Dermis blood vessel endothelial cell (primary cell): ENCODE results near the gene PPP3R2. TPM values are rescaled to one million over a fixed set of nuclear protein-coding genes. Genes with fewer than 3 reads are reported as not detected.
A peak's percentile ranks its signal among the peaks of the same experiment; 100 is the strongest.
"Not testable (repeated sequence)": the region's sequence is repeated elsewhere in the genome, so short reads cannot be mapped to it uniquely, and the experiment has no call there.

Experiments used
- DNase-seq: peaks from one replicate; pipeline ENCODE4 v3.0.0; 2010
- total RNA-seq: library from RNA; depleted of rRNA; stranded (reverse); fragments of >200 nt; gene quantifications from 2 replicates; pipeline ENCODE4 v1.2.3, GENCODE V29; 2014

PPP3R2 gene
- total RNA-seq, 1 donor from 2014 or later, result not detected

DNA sequence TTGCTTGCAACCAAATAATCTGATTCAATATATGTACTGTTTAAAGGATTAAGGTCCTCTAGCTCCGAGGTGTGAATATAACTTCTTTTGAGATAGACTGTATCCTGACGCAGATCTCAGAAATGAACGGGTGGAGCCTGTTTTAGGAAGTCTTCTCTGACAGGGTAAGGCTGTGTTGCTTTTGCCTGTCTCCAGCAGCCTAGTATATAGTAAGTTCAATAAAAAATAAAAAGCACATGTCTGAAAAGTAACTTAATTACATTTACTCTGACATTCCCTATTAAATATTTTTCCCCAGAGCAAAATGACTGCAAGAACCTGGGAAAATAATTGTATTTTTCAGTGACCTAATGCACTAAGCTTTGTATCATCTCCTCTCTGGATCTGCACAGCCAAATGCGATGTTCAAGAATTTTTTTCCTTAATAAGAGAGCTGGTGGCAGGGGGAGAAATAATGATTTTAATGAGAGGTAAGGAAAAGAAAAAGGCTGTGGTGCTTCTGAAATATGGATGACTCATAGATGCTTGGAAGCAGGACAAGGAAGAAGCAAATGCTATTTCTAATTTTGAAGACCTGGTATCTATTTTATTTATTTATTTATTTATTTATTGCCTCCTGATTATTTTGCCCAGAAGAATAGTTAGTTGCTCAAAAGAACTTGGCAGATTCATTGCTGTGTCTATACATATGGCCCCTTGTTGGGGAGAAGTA lies 7.3 kb downstream of the PPP3R2 start:
- no peak for DNase-seq

DNA sequence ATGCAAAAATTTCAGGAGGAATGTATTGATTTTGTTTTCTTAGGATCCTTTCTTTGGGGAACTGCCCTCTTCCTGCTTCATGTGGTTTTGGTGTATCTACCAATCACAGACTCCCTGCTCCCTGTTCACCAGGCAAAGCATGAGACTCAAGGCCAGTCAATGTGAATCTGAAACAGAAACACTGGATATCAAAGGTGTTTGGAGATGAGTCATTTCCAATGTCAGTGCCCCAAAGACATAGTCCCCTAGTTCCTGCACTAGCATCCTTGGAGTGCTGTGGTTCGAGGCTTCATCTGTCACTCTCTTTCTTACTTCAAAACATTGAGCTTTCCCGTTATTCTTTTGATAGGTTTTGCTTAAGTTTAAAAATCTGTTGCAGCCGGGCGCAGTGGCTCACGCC lies 8.1 kb downstream of the PPP3R2 start:
- DNase-seq, result no peak

GRCh38 chr9:101585740-101586139 lies 9.0 kb downstream of the PPP3R2 start:
- DNase-seq, result no peak

DNA sequence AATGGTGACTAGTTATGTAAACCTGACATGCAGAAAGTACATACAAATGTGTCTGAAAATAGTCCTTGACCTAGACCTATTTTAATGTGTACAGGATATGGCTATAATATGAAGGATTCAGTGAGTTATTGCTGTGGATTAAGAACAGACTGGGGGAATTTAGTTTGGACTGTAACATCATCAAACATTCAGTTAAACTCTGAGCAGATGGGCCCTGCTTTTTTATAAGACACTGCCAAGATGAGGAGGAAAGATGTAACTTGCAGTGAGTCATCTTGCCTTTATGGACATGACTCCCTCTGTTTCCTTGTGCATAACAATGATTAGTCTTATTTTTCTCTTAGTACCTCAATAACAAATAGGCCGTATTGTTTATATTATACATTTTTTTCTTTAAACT lies 12.2 kb downstream of the PPP3R2 start:
- DNase-seq, result peak; percentile 16

DNA sequence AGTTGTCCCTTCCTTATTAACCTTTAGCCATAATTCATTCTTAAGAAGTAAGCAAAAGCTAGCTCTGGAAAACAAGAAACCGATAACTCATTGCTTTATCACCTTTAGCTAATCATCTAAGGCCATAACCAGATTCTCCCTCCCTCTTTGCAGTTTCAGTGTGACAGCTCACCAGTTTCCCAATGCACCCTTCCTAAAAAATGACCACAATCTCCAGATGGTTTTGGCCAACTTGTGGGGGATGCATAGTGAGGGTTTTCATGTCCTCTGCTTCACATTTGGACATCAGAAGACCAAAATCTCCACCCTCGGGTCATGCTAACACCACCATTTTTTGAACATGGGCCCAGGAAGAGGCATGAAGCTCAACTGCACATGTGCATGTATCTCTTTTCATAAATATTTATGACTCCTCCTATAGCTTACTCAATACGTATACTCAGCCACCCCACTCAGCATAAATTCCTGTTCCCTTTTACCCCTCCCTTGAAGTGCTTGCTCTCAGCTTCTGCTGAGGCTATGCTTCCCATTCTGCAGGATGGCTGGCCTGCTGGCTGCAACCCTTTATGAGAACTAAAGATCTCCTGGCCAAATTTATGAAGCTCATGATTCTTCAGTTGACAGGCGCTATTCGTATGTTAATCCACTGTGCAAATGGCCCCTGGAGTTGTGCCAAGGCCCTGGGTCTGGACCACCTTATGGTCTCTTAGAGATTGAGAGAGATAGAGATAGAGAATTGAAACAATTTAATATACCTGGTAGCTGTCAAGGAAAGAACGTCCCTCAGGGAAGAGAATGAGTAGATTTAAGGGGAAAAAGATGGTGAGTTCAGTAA lies 14.8 kb downstream of the PPP3R2 start:
- DNase-seq, result no peak

DNA sequence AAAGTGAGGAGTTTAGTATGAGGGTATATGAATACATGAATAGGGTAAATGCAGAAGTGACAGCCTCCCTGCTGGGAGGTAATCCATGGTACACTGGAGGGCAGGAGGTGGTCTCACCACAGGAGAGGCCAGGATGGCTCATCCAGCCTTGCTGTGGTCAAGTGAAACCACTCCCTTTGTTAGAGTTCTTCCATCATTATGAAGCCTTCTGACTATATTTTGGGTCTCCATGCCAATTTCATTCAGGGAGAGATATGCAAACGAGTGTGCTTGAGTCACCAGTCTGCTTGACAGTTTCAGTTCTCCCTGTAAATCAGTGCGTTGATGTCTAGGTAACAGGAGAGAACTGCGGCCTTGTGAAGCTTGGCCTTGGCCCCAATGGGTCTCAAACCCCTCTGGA lies 16.4 kb downstream of the PPP3R2 start:
- no peak for DNase-seq

DNA sequence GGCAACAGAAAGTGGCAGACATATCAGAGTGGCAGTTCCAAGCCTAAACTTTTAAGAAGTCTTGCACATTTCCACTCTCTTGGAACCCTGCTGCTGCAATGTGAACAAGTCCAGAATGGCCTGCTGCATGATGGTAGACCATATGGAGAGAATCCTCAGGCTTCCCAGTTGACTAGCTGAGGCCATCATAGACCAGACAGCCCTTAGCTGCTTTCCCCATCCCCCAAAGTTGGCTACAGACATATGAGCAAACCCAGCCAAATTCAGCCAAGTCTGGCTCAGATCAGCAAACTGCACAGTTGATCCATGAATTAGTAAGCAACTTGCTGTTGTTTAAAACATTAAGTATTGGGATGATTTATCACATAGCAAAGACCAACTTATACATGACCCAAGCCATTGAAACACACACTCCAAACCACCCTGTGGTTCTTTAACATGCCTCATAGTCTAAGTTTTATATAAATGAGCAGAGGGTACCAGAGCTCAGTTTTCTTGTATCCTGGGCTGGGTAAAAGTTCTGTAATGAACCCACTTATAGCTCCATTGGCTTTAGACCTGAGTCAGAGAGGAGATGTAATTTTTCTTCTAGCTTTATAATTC lies 19.9 kb downstream of the PPP3R2 start:
- no peak for DNase-seq

- no peak for DNase-seq
These were observed 22.5 kb downstream of the PPP3R2 start for GRCh38 chr9:101572316-101572715.

GRCh38 chr9:101571114-101571513 lies 23.7 kb downstream of the PPP3R2 start:
- DNase-seq, result no peak

DNA sequence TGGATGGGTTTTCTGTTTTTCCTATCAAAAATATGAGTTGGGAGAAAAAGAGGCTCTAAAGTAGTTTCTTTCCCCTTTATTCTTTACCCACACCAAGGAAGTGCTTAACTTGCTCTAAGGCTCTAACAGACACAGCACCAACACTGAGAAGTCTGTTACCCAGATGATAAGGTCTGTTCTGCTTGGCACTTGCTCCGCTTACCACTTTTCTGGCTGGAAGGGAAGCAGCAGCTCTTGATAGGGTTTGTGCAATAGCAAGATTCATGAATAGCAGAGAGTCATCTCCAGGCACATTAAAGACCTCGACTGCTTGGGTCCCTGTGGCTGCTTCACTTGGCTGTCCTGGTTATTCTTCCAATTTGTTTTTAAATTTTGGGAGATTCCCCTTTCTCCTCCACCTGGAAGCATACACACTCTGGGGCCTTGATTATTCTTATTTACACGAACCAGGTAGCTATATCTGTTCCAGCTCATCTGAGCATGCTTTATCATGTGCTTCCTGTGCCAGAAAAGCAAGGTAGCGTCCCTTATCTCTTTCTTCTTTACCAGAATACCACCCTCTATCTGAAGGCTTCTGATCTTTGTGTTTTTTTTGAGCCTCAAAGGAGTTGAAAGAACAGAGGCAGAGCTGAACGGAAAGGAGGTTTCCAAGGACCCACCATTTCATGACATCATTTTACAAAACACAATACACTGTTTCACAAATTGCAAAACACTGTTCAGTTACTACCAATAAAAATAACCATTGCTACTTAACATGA lies 24.8 kb downstream of the PPP3R2 start:
- DNase-seq, result no peak

DNA sequence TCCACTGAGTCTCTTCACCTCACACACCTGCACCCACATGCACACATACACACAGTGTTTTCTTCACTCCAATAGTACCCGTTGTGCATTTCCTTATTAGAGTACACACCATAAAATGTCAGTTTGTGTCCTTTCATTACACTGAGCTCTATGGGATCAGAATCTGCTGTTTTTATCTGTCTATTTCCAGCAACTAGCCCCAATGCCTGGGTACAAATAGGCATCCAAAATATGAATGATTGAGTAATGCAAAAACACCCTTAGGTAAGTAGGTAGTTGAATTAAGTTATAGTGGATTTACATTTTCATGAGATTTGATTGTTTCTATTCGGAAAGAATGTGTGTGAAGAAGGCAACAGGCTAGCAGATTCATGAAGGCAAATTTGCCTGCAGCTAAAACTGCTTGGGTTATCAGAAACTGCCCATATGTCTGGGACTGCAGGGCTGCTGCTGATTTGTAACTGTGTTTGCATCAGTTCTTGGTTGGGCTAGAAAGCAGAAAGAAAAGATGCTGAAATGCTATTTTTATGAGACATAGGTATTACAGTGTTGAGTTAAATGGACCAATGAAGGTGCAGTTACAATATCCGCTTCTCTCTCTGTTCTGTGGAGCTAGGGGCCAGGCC lies 26.9 kb downstream of the PPP3R2 start:
- no peak for DNase-seq

GRCh38 chr9:101566904-101567724 lies 27.7 kb downstream of the PPP3R2 start:
- peak; percentile 57 for DNase-seq

DNA sequence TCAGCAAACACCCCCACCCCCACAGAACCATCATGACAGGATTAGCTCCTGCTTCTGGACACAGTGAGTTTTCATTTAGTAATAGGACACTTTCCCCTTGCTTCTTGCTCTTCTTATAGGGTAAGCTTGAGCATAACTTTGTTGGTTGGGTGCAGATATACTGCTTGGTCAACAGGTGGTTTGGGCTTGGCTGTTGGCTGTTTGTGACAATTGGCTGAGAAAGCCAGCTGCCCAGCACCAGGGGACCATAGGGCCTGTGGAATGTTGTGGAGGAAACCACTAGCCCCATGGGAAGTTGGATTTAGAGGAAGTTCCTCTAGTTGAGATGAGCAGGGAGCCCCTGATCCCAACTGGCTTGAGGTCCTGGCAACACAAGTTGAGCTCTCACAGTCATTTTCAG lies 30.5 kb downstream of the PPP3R2 start:
- DNase-seq, result no peak

GRCh38 chr9:101562966-101563365 lies 31.8 kb downstream of the PPP3R2 start:
- DNase-seq, result no peak

- DNase-seq, result no peak
These were observed 33.0 kb downstream of the PPP3R2 start for GRCh38 chr9:101561740-101562139.

GRCh38 chr9:101549472-101550098 lies 45.2 kb downstream of the PPP3R2 start:
- DNase-seq, result not testable (repeated sequence)

DNA sequence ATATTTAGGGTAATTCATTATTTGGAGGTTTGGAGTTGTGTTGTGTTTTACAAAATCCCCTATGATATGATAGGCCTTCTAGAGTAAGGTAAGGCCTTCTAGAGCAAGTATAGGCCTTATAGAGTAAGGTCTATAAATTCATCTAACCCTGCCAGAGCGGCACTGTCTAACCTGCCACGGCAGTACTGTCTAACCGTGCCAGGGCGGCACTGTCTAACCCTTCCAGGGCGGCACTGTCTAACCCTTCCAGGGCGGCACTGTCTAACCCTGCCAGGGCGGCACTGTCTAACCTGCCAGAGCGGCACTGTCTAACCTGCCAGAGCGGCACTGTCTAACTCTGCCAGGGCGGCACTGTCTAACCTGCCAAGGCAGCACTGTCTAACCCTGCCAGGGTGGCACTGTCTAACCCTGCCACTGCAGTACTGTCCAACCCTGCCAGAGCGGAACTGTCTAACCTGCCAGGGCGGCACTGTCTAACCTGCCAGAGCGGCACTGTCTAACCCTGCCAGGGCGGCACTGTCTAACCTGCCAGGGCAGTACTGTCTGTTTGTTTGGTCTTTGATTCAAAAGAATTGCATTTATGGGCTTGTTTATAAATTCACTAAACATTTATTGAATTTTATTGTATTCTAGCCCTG lies 51.6 kb downstream of the PPP3R2 start:
- no peak for DNase-seq
